GM18502 (cell line): Measurements from ENCODE around the gene PCSK6.

Experiments used
- ATAC-seq: cut with Tn5 transposase; IDR thresholded peaks from one replicate; pipeline ENCODE4 v1.9.1; 2021; ENCODE audit warnings: mild to moderate bottlenecking; ENCODE audit not compliant: unreplicated experiment, poor library complexity

The PCSK6 gene

DNA sequence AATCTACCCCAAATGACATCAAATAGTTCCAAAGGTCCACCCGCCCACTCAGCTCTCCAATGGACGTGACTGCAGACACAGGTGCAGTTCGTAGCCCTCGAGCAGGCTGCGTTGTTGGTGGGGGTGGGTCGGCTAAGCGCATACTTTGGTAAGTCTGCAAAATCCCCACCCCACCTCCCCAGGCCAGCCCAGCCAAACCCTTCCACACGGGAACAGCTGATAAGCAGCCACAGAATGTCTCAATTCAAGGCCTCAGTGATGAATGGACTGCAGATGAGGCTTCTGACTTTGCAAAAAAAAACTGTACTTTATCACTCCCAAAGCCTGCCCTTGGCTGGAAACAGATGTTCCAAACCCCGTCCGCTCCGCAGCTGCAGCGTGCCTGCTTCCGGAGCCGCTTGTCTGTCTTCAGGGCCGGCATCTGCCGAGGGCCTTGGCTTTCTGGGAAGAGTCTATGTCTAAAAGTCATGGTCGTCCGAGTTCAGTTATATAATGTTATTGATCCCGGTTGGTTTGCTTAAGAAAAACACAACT, 38.2 kb downstream of the PCSK6 start:
- ATAC-seq = no peak

GRCh38 chr15:101450403-101451265, 38.9 kb downstream of the PCSK6 start:
- no peak for ATAC-seq

- no peak for ATAC-seq
Measured at GRCh38 chr15:101449471-101450402, 39.8 kb downstream of the PCSK6 start.

DNA sequence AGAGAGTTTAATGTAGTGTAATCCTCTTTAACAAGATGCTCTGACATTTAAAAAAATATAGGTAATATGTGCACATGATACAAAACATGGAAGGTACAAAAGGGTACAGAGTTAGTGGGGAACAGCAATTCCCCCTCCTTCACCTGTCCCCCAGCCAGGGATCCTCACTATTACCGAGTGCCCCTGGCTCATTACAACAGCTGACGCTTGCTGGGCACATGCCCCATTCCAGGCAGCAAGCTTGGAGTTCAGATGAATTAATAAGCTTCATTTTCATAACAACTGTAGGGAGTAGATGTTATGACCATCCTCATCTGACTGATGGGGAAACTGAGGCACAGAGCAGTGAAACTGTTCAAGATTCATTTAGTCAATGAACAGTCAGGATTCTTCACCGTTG, 41.2 kb downstream of the PCSK6 start:
- ATAC-seq = no peak

- no peak for ATAC-seq
Measured at GRCh38 chr15:101447561-101448071, 41.9 kb downstream of the PCSK6 start.

GRCh38 chr15:101447168-101447533, 42.4 kb downstream of the PCSK6 start:
- no peak for ATAC-seq

DNA sequence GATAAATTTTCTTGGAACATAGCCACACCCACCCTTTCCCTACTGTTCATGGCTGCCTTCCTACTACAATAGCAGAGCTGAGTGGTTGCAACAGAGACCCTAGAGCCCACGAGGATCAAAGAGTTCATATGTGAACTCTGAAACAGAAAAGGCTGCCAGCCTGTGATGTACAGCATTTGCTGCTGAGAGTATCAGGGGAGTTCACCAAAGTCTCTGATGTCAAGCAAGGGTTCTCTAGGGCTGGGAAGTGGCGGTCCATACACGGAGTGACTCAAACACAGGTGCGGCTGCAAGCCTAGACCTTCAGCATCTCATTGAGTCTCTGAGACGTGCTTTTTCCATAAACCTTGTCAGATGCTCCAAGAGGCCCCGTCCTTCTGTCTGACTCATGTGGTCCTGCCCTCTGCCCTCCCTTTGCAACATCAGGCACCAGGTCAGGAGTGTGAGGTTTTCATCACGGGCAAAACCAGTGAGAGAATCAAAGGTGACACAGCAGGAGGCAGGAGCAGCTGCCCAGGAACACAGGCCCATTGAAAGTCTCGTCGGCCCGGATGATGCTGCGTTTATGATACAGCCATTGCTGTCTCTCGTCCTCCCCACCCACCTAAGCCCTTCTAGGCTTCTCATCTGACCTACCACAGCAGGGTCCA, 42.9 kb downstream of the PCSK6 start:
- no peak for ATAC-seq

- ATAC-seq = no peak
Measured at GRCh38 chr15:101445562-101446517, 43.7 kb downstream of the PCSK6 start.

- no peak for ATAC-seq
Measured at GRCh38 chr15:101444807-101445508, 44.5 kb downstream of the PCSK6 start.

DNA sequence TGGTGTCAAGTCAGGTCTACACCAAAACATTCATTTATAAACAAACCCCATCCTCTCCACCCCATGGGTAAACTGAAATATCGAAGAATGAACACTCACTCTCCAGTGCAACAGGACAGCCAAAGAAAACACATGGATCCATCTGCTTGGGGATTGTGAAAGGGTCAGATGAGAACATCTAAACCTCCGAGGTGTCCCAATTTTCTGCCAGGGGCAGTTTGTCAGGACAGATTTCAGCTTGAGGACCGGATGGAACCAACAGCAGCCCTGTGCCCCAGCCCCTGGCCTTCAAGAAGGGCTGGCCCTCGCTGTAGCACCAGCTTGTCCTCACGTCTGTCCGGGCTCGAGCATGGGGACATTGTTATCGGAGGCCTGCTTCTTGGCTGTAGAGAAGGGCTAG, 45.5 kb downstream of the PCSK6 start:
- ATAC-seq = no peak

DNA sequence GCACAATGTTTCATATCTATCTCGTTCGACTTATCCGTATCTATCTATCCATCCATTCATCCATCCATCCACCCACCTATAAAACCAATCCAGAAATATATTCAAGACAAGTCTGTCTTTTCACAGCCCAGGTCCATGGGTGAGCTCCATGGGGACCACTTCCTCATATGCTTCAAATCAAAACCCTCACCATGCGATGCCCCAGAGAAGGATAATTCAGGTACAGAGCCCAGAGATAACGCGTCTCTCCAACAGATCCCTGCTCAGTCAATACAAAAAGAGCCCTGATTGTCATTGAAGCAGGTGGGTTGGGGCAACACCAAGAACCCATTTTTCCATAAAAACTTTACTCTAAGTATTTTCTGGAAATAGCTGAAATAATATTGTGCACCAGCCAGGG, 47.2 kb downstream of the PCSK6 start:
- no peak for ATAC-seq

DNA sequence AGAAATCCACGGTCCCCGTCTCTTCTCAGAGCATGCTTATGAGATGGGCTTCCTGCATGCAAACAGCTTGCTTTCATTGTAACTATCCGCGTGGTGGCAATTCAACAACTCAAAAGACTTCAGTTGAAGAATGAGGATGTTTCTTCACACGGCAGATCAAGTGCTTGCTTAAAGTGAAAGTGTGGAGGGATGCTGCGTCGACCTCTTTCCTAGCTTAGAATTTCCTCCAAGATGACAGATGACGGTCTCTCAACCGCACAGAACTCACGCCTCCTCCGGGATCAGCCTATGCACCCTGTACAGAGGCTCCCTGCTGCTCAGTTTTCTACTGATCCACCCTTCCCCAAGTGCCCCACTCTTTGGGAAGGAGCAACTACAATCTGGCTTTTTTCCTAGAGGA, 47.8 kb downstream of the PCSK6 start:
- no peak for ATAC-seq

- ATAC-seq = no peak
Measured at GRCh38 chr15:101440846-101441590, 48.5 kb downstream of the PCSK6 start.

- ATAC-seq = no peak
Measured at GRCh38 chr15:101439920-101440319, 49.6 kb downstream of the PCSK6 start.

DNA sequence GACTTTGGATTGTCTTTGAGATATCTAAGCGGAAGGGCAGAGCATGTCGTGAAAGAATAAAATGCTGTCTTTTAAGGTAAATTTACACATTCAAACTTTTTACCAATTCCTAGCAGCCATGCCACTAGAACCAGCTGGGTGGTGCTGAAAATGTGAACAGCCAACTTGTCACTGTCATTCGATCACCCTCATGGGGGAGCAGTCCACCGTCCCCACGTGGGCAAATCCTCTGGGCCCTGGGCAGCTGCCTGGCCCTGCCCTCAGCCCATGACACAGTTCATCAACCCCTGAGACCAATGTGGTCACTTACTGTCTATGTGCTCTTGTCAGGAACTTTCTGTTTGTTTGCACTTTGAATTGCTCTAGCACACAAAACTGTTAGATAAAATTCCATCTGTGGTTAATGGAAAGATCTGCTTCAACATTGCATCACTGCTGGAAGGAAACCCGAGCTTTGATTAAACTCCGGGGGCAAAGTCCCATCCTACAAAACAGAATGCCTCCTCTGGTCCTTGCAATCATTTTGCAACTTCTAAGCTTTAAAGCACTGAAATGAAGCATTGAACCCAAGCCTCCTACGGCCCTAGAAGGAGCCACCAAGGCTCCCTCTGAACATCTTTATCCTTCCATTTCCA, 50.1 kb downstream of the PCSK6 start:
- no peak for ATAC-seq

GRCh38 chr15:101438482-101439284, 50.8 kb downstream of the PCSK6 start:
- no peak for ATAC-seq
